HepG2 (cell line): ENCODE measurements around the gene TBL3. TPM values are rescaled to one million over a fixed set of nuclear protein-coding genes. Genes with fewer than 3 reads are reported as not detected.

Source experiments
- ATAC-seq: fragments of 200-7000 bp; cut with Tn5 transposase; 3 replicates; pipeline ENCODE4 v1.9.1; 2020; ENCODE audit warnings: mild to moderate bottlenecking, moderate library complexity
- BruUV-seq: library from RNA; stranded (reverse); fragments of 400-500 nt; replicated peaks from 2 replicates; lab custom pipeline; 2021; lab: Mats Ljungman, UMichigan
- CTCF ChIA-PET: fragments of 300-600 bp; formaldehyde crosslinking; extraction: SDS; loops from one replicate; lab custom pipeline; 2021; ENCODE audit warnings: low total read pairs, inconsistent platforms, low intra/inter-chr PET ratio; lab: Yijun Ruan, JAX
- POLR2A ChIA-PET: fragments of 350-600 bp; sonication (Branson Sonifier 250); formaldehyde crosslinking; loops from one replicate; lab custom pipeline; 2020; ENCODE audit warnings: antibody characterized with exemption, inconsistent platforms; lab: Yijun Ruan, JAX
- DNase-seq: peaks from one replicate; pipeline ENCODE4 v3.0.0-alpha.2; 2015; ENCODE audit warnings: low spot score
- FAIRE-seq: peaks from 3 replicates; lab custom pipeline; 2011; peaks lifted over from hg19 to GRCh38; lab: Jason Lieb, UNC
- H2AFZ ChIP-seq: one replicate; pipeline ENCODE4 v1.6.1; 2011; ENCODE audit warnings: low read length, inconsistent platforms
- H3K27ac ChIP-seq: fragments of 300-600 bp; 3 replicates; pipeline ENCODE4 v1.8.0; 2011; ENCODE audit warnings: mixed run types, mild to moderate bottlenecking, mixed read lengths, low read length, inconsistent platforms; ENCODE audit not compliant: insufficient read depth; ENCODE audit errors: extremely low read length
- H3K27me3 ChIP-seq, 2 experiments: fragments of 200-600 bp in 1 of 2; 2 replicates in 1 of 2; 3 replicates in 1 of 2; pipeline versions ENCODE4 v1.6.0 to v1.8.0; 2011; ENCODE audit warnings: low read length in 2 of 2, mild to moderate bottlenecking in 2 of 2, moderate library complexity in 2 of 2, inconsistent platforms in 1 of 2; ENCODE audit not compliant: insufficient read depth in 2 of 2, control insufficient read depth in 1 of 2
- H3K36me3 ChIP-seq, 2 experiments: fragments of 200-600 bp in 1 of 2; replicated peaks in 1 of 2; 2 replicates in 1 of 2; 3 replicates in 1 of 2; pipeline versions ENCODE4 v1.5.1 to v1.8.0; 2011; ENCODE audit warnings: low read length in 2 of 2, inconsistent platforms in 1 of 2; ENCODE audit not compliant: insufficient read depth in 2 of 2, control insufficient read depth in 1 of 2
- H3K4me1 ChIP-seq: 2 replicates; pipeline ENCODE4 v1.5.1; 2012; ENCODE audit warnings: low read length, inconsistent platforms; ENCODE audit not compliant: insufficient read depth
- H3K4me2 ChIP-seq: 2 replicates; pipeline ENCODE4 v1.6.0; 2011; ENCODE audit warnings: low read depth, low read length, inconsistent platforms
- H3K4me3 ChIP-seq, 3 experiments: fragments of 200-600 bp in 1 of 3; sonication (generic), shearing (Covaris generic) in 1 of 3; replicated peaks in 1 of 3; 2 replicates each; pipeline ENCODE4 v1.5.1; 2011 to 2016; ENCODE audit warnings: low read length in 3 of 3, inconsistent platforms in 2 of 3, low read depth in 2 of 3, mild to moderate bottlenecking in 2 of 3, control low read depth in 1 of 3, mixed read lengths in 1 of 3; ENCODE audit not compliant: insufficient read depth in 1 of 3
- H3K79me2 ChIP-seq: one replicate; pipeline ENCODE4 v1.6.1; 2011; ENCODE audit warnings: low read length, inconsistent platforms; ENCODE audit not compliant: insufficient read depth
- H3K9ac ChIP-seq: 2 replicates; pipeline ENCODE4 v1.6.0; 2011; ENCODE audit warnings: mild to moderate bottlenecking, low read depth, low read length, inconsistent platforms; ENCODE audit not compliant: insufficient read depth
- H3K9me3 ChIP-seq: 2 replicates; pipeline ENCODE4 v1.5.1; 2012; ENCODE audit warnings: mild to moderate bottlenecking, low read length
- H4K20me1 ChIP-seq: 2 replicates; pipeline ENCODE4 v1.6.0; 2011; ENCODE audit warnings: inconsistent platforms, mild to moderate bottlenecking, low read length, moderate library complexity; ENCODE audit not compliant: insufficient read depth
- GATA4 ChIP-seq: sonication (generic); IDR thresholded peaks from 2 replicates; pipeline ENCODE4 v1.6.1; 2016; ENCODE audit warnings: antibody characterized with exemption, low read depth, borderline replicate concordance
- HNRNPL ChIP-seq: fragments of 200-400 bp; formaldehyde crosslinking; IDR thresholded peaks from 2 replicates; pipeline ENCODE4 v1.6.1; 2017; ENCODE audit warnings: mild to moderate bottlenecking, low read depth, low read length
- PHF8 ChIP-seq: sonication (generic); formaldehyde crosslinking; IDR thresholded peaks from 2 replicates; pipeline ENCODE4 v1.5.0; 2020; ENCODE audit warnings: missing genetic modification reagents
- TCF12 ChIP-seq, 2 experiments: fragments of 450-650 bp in 1 of 2; sonication (generic) in 1 of 2; formaldehyde crosslinking in 1 of 2; IDR thresholded peaks; 2 replicates each; pipeline versions ENCODE4 v1.6.1 to v1.8.0; 2017 to 2022; ENCODE audit warnings: antibody characterized with exemption in 1 of 2, mild to moderate bottlenecking in 1 of 2, missing genetic modification reagents in 1 of 2, moderate library complexity in 1 of 2
- TEAD3 ChIP-seq: optimal IDR thresholded peaks from 2 replicates; pipeline ENCODE3; 2016; ENCODE audit warnings: borderline replicate concordance
- ZNF207 ChIP-seq: fragments of 450-650 bp; IDR thresholded peaks from 2 replicates; pipeline ENCODE4 v1.6.1; 2016; ENCODE audit warnings: antibody characterized with exemption, borderline replicate concordance
- ZNF549 ChIP-seq: sonication (generic); formaldehyde crosslinking; IDR thresholded peaks from 2 replicates; pipeline ENCODE4 v1.5.0; 2020; ENCODE audit warnings: missing genetic modification reagents
- ZNF777 ChIP-seq: sonication (generic); formaldehyde crosslinking; IDR thresholded peaks from 2 replicates; pipeline ENCODE4 v1.4.0; 2020; ENCODE audit warnings: missing genetic modification reagents
- WGBS: methylation state at CpG from one replicate; pipeline ENCODE4 v1.1.6; 2017; ENCODE audit warnings: low lambda C conversion rate; 5-methylcytosine and 5-hydroxymethylcytosine counted together
- in situ Hi-C: cut with HindIII; loops from 2 replicates; pipeline ENCODE4 v1.10.0; 2017; ENCODE audit warnings: low pct_unique_long_range_greater_than_20kb; ENCODE audit not compliant: extremely low pct_ligation_motif_present
- intact Hi-C: fragments of 100-400 bp; cut with micrococcal nuclease; formaldehyde crosslinking; loops from one replicate; pipeline ENCODE4 v1.10.0; 2022; ENCODE audit not compliant: unreplicated experiment
- polyA plus RNA-seq, 8 experiments: library from polyadenylated mRNA; depleted of rRNA in 3 of 8; stranded (reverse) in 7 of 8; unstranded in 1 of 8; fragments of >200 nt; fragmentation: Illumina TruSeq in 4 of 8; extraction: Trizol in 4 of 8; gene quantifications; 2 replicates each; pipeline versions ENCODE4 v1.2.1 to v1.2.3, GENCODE V29; 2011 to 2016; ENCODE audit warnings: low read depth in 4 of 8, missing spikeins in 1 of 8, mixed read lengths in 1 of 8; ENCODE audit not compliant: insufficient read depth in 1 of 8
- total RNA-seq, 5 experiments: library from RNA; depleted of rRNA; stranded (reverse); fragments of >200 nt; fragmentation: Illumina TruSeq; extraction: Trizol; gene quantifications; 2 replicates each; pipeline ENCODE4 v1.2.3, GENCODE V29; 2016; ENCODE audit warnings: low read depth in 1 of 5
- TF ChIP-seq, protein P1 (sequence below): IDR thresholded peaks from 2 replicates; pipeline ENCODE4 v1.6.1; 2016

TBL3 gene
- total and polyA plus RNA-seq, 2 of the 13 experiments (the other 11 are each of a cell fraction or from before 2014, with no cell fraction given), result 16.8 to 38.0 TPM

DNA sequence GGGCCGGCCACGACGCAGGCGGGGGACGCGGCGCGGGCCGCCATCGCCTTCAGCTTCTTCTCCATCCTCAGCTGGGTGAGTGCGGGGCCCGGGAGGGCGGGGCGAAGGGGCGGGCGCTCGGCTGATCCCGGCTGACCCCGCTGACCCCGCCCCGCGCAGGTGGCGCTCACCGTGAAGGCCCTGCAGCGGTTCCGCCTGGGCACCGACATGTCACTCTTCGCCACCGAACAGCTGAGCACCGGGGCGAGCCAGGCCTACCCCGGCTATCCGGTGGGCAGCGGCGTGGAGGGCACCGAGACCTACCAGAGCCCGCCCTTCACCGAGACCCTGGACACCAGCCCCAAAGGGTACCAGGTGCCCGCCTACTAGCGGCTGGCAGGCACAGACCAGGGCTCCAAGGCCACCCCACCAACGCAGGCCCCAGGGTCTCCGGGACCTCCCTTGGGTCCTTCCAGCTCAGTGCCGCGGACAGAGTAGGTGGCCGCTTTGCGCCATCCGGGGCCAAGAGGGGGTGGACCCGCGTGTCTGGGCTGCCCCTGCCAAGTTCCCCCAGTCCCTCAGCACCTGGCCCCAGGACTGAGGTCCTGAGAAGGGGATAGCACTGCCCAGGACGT is 21.0 kb downstream of the TBL3 start:
- DNase-seq, result no peak
- WGBS, result 90% methylated on average over 21 of the region's 50 CpGs
- TF ChIP-seq ZNF207 (no peak), ZNF549 (CRISPR knock-in tag) (no peak), GATA4 (no peak), TCF12 (IDR thresholded peaks at IDR 0.05) (no peak), TCF12 (CRISPR knock-in tag; IDR thresholded peaks at IDR 0.05) (no peak), HNRNPL (0 out of 2 replicates have a peak, but pooled peaks have one; percentile 22), ZNF777 (CRISPR knock-in tag) (no peak), PHF8 (CRISPR knock-in tag) (0 out of 2 replicates have a peak, but pooled peaks have one; percentile 3), TEAD3 (CRISPR knock-in tag) (no peak)
- TF ChIP-seq, protein P1, sequence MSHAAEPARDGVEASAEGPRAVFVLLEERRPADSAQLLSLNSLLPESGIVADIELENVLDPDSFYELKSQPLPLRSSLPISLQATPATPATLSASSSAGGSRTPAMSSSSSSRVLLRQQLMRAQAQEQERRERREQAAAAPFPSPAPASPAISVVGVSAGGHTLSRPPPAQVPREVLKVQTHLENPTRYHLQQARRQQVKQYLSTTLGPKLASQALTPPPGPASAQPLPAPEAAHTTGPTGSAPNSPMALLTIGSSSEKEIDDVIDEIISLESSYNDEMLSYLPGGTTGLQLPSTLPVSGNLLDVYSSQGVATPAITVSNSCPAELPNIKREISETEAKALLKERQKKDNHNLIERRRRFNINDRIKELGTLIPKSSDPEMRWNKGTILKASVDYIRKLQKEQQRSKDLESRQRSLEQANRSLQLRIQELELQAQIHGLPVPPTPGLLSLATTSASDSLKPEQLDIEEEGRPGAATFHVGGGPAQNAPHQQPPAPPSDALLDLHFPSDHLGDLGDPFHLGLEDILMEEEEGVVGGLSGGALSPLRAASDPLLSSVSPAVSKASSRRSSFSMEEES, result no peak
- no peaks in the 10 kb centered on the region; a peak in 2 of 5 replicates for H3K36me3 ChIP-seq
- H3K9ac ChIP-seq, result no peak overlapping the region
- no peaks in the 10 kb centered on the region for H3K9me3 ChIP-seq
- no TSS peak for BruUV-seq
- in situ Hi-C loops (no loop called here), intact Hi-C loops (no loop called here)
- H3K4me3 ChIP-seq, result 0 out of 6 replicates have a peak overlapping the region, but pooled peaks of 1 of the 3 experiments have one; percentile 5
- POLR2A ChIA-PET, result interaction anchor here (0.9 to 2.6 kb wide), 4 partner anchors 8 to 52 kb away, joined by 3 to 16 read pairs (median 10); partner anchors contain the start of genes GFER, RPS2 and TBL3
- no peak overlapping the region for H3K27ac ChIP-seq
- peaks cover 0 to 8% of the 10 kb centered on the region in 2 experiments; a peak in 2 of 5 replicates for H3K27me3 ChIP-seq
- no peaks in the 10 kb centered on the region for H4K20me1 ChIP-seq
- no peak for ATAC-seq
- H3K4me2 ChIP-seq, result no peak overlapping the region
- H2AFZ ChIP-seq, result no peak overlapping the region
- H3K4me1 ChIP-seq, result peaks cover 46% of the 10 kb centered on the region
- no peak for FAIRE-seq
- H3K79me2 ChIP-seq, result no peaks in the 10 kb centered on the region
- CTCF ChIA-PET, result no interaction called here
